Upper lobe of right lung (tissue), 1 donor: Measurements from ENCODE around the gene RNF112. TPM values are rescaled to one million over a fixed set of nuclear protein-coding genes. Genes with fewer than 3 reads are reported as not detected.

Experiments
- ATAC-seq: fragments of 200-7000 bp; cut with Tn5 transposase; one replicate; pipeline ENCODE4 v1.9.1; 2020; ENCODE audit warnings: mild to moderate bottlenecking, moderate library complexity
- DNase-seq: peaks from one replicate; pipeline ENCODE4 v3.0.0-alpha.2; 2020
- H3K27ac ChIP-seq: fragments of 200-600 bp; one replicate; pipeline ENCODE4 v1.8.0; 2022
- H3K27me3 ChIP-seq: fragments of 200-600 bp; one replicate; pipeline ENCODE4 v1.8.0; 2022; ENCODE audit warnings: mild to moderate bottlenecking
- H3K36me3 ChIP-seq: fragments of 200-600 bp; one replicate; pipeline ENCODE4 v1.8.0; 2022
- H3K4me1 ChIP-seq: fragments of 200-600 bp; one replicate; pipeline ENCODE4 v1.8.0; 2022
- H3K4me3 ChIP-seq: fragments of 200-600 bp; one replicate; pipeline ENCODE4 v1.8.0; 2022; ENCODE audit warnings: mild to moderate bottlenecking
- H3K9me3 ChIP-seq: fragments of 200-600 bp; one replicate; pipeline ENCODE4 v1.8.0; 2022
- CTCF ChIP-seq: fragments of 200-600 bp; IDR thresholded peaks from one replicate; pipeline ENCODE4 v1.8.0; 2022; ENCODE audit warnings: antibody characterized with exemption
- intact Hi-C: fragments of 100-400 bp; cut with DNase I; formaldehyde crosslinking; loops from one replicate; pipeline ENCODE4 v1.11.0; 2022
- total RNA-seq: library from RNA; stranded (reverse); fragmentation: NEBNext Ultra II Directional; extraction: Animal tissue kit (Norgen Biotek cat#: 25700); gene quantifications from one replicate; pipeline ENCODE4 v1.2.1, GENCODE V29; 2021
- donor health status: DM: no; HTN: yes; CAD: no; lungs with severe emphysema.

The RNF112 gene
- total RNA-seq, 1 donor from 2014 or later: 1.6 TPM

- no peak for TF ChIP-seq CTCF
- DNase-seq: no peak
- Histone ChIP-seq H3K4me3 (peak overlapping the region; percentile 84), H3K27ac (no peak overlapping the region), H3K27me3 (no peaks in the 10 kb centered on the region), H3K4me1 (no peaks in the 10 kb centered on the region), H3K9me3 (no peaks in the 10 kb centered on the region), H3K36me3 (no peaks in the 10 kb centered on the region)
- intact Hi-C loops: no loop called here
- ATAC-seq: no peak
These were observed 47.5 kb upstream of the RNF112 start for GRCh38 chr17:19363460-19364035.

GRCh38 chr17:19364699-19365498 lies 46.1 kb upstream of the RNF112 start:
- TF ChIP-seq CTCF: no peak
- H3K9me3 ChIP-seq: no peaks in the 10 kb centered on the region
- H3K27ac ChIP-seq: no peak overlapping the region
- H3K4me1 ChIP-seq: peaks cover under 1% of the 10 kb centered on the region
- H3K36me3 ChIP-seq: no peaks in the 10 kb centered on the region
- H3K27me3 ChIP-seq: no peaks in the 10 kb centered on the region
- intact Hi-C loops: loop anchor here (5.0 kb wide), 1 partner anchor 82 kb away; no protein-coding TSS in a partner anchor
- H3K4me3 ChIP-seq: no peak overlapping the region
- DNase-seq (peak; percentile 54), ATAC-seq (no peak)

DNA sequence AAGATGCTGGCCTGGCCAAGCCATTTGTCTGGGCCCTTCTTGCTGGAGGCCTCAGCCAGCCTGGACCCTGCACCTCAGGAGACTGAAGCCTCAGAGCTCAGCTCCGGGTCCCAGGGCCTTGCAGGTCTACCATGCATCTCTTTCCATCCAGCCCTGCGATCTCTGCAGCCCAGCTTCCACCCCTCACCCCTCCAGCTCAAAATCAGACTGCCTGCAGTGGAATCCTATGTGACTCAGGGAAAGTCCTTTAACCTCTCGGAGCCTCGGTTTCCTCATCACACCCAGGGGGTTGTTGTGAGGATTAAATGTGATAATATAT lies 45.6 kb upstream of the RNF112 start:
- Histone ChIP-seq H3K27ac (no peak overlapping the region), H3K4me3 (no peak overlapping the region), H3K36me3 (no peaks in the 10 kb centered on the region), H3K9me3 (no peaks in the 10 kb centered on the region), H3K27me3 (no peaks in the 10 kb centered on the region), H3K4me1 (peaks cover 6% of the 10 kb centered on the region)
- ATAC-seq (no peak), DNase-seq (peak; percentile 58)
- no peak for TF ChIP-seq CTCF
- intact Hi-C loops: loop anchor here (5.0 kb wide), 1 partner anchor 82 kb away; no protein-coding TSS in a partner anchor

GRCh38 chr17:19365833-19366636 lies 45.0 kb upstream of the RNF112 start:
- Histone ChIP-seq H3K27ac (no peak overlapping the region), H3K36me3 (no peaks in the 10 kb centered on the region), H3K4me1 (peaks cover 12% of the 10 kb centered on the region), H3K9me3 (no peaks in the 10 kb centered on the region), H3K27me3 (no peaks in the 10 kb centered on the region), H3K4me3 (no peak overlapping the region)
- DNase-seq (no peak), ATAC-seq (no peak)
- intact Hi-C loops: loop anchor here (5.0 kb wide), 1 partner anchor 81 kb away; no protein-coding TSS in a partner anchor
- TF ChIP-seq CTCF: no peak

DNA sequence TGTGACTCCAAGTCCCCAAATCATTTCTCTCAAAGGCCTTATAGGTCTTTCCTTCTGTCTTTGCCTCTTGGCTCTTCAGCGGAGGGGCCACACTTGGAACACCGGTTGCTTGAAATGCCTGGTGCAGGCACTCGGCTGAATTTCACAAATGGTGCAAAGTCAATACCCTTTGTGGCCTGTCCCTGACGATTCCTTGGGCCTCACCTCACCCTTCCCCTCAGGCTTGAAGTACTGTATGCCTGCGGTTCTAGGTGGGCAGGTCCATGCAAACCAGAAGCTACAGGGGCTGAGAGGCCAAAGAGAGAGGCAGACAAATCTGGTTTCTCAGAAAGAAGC lies 44.4 kb upstream of the RNF112 start:
- no peak overlapping the region for H3K27ac ChIP-seq
- no peak for TF ChIP-seq CTCF
- no peaks in the 10 kb centered on the region for H3K36me3 ChIP-seq
- H3K27me3 ChIP-seq: no peaks in the 10 kb centered on the region
- ATAC-seq (no peak), DNase-seq (no peak)
- peaks cover 14% of the 10 kb centered on the region for H3K4me1 ChIP-seq
- H3K4me3 ChIP-seq: no peak overlapping the region
- intact Hi-C loops: loop anchor here (5.0 kb wide), 1 partner anchor 81 kb away; no protein-coding TSS in a partner anchor
- no peaks in the 10 kb centered on the region for H3K9me3 ChIP-seq
